Mucosa of descending colon (tissue), 3 donors: Measurements from ENCODE around the gene C17orf107. TPM values are rescaled to one million over a fixed set of nuclear protein-coding genes. Genes with fewer than 3 reads are reported as not detected.
"Not testable (repeated sequence)": the region's sequence is repeated elsewhere in the genome, so short reads cannot be mapped to it uniquely, and the experiment has no call there.

Source experiments
- ATAC-seq: fragments of 200-7000 bp; cut with Tn5 transposase; one replicate; pipeline ENCODE4 v1.9.1; 2020; ENCODE audit warnings: mild to moderate bottlenecking, moderate library complexity
- DNase-seq, 3 donors: peaks; one replicate each; pipeline ENCODE4 v3.0.0-alpha.2; 2020
- H3K36me3 ChIP-seq: fragments of 200-600 bp; one replicate; pipeline ENCODE4 v1.8.0; 2021; ENCODE audit warnings: low read depth, mild to moderate bottlenecking
- H3K4me1 ChIP-seq: fragments of 200-600 bp; one replicate; pipeline ENCODE4 v1.8.0; 2021; ENCODE audit warnings: low read depth, mild to moderate bottlenecking
- H3K4me3 ChIP-seq: fragments of 200-600 bp; one replicate; pipeline ENCODE4 v1.8.0; 2021; ENCODE audit warnings: mild to moderate bottlenecking
- H3K9me3 ChIP-seq: fragments of 200-600 bp; one replicate; pipeline ENCODE4 v1.8.0; 2021; ENCODE audit warnings: mild to moderate bottlenecking
- intact Hi-C, 2 donors: fragments of 100-400 bp; cut with DNase I in 1 of 2; cut with micrococcal nuclease in 1 of 2; formaldehyde crosslinking; loops; one replicate each; pipeline versions ENCODE4 v1.11.0 to v1.11.1; 2022; cut with DNase I, micrococcal nuclease
- total RNA-seq, 3 donors: library from RNA; stranded (reverse); fragmentation: NEBNext Ultra II Directional in 2 of 3; extraction: Animal tissue kit (Norgen Biotek cat#: 25700) in 2 of 3; gene quantifications; one replicate each; pipeline versions ENCODE4 v1.2.1 to v1.2.4, GENCODE V29; 2021 to 2023
- TF ChIP-seq, protein P1 (sequence below): fragments of 200-600 bp; IDR thresholded peaks from one replicate; pipeline ENCODE4 v1.8.0; 2022; ENCODE audit warnings: antibody characterized with exemption, mild to moderate bottlenecking
- donor health status: DM: no; HTN: no; CAD: no; lungs with moderate emphysema.
- donor health status: DM: no; HTN: no; CAD: no.
- donor health status: DM: no; HTN: yes; CAD: no.

The C17orf107 gene
- total RNA-seq, 3 donors from 2014 or later = 0.52 to 2.6 (median 0.80) TPM

DNA sequence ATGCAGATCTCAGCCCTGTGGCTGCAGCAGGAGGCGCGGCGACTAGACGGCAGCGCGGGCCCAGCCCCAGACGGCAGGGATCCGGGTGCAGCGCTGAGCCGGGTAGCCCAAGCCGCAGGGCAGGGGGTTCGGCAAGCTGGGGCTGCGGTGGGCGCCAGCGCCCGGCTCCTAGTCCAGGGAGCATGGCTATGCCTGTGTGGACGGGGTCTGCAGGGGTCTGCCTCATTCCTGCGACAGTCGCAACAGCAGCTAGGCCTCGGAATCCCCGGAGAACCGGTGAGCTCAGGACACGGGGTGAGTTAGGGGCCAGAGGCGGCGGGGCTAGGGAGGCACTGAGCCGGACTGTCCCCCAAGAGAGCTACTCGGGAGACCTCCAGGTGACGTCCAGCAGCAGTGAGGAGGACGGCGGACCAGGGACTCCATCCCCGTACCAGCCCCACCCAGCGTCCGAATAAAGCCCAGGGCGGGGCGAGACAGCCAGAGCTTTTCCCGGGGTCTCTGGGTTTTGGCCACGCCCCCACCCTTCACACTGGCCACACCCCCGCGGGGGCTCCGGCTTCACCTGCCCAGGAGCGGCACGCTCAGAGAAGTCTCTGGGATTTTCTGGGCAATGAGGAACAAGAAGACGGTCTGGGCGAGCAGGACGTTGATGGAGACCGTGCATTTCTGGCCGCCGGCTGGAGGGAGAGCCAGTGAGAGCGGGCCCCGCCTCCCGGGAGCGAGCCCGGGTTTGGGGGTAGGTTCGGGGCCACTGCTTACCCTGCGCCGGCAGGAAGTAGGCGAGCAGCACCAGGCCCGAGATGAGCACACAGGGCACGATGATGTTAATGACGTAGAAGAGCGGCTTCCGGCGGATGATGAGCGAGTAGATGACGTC is 1.1 kb downstream of the C17orf107 start:
- H3K4me1 ChIP-seq = peaks cover 40% of the 10 kb centered on the region
- no peaks in the 10 kb centered on the region for H3K36me3 ChIP-seq
- H3K4me3 ChIP-seq = no peak overlapping the region
- no peaks in the 10 kb centered on the region for H3K9me3 ChIP-seq
- intact Hi-C loops = no loop called here
- peak; percentile 11 for ATAC-seq
- DNase-seq = peak; percentile 21 to 82 (median 67)
- TF ChIP-seq, protein P1, sequence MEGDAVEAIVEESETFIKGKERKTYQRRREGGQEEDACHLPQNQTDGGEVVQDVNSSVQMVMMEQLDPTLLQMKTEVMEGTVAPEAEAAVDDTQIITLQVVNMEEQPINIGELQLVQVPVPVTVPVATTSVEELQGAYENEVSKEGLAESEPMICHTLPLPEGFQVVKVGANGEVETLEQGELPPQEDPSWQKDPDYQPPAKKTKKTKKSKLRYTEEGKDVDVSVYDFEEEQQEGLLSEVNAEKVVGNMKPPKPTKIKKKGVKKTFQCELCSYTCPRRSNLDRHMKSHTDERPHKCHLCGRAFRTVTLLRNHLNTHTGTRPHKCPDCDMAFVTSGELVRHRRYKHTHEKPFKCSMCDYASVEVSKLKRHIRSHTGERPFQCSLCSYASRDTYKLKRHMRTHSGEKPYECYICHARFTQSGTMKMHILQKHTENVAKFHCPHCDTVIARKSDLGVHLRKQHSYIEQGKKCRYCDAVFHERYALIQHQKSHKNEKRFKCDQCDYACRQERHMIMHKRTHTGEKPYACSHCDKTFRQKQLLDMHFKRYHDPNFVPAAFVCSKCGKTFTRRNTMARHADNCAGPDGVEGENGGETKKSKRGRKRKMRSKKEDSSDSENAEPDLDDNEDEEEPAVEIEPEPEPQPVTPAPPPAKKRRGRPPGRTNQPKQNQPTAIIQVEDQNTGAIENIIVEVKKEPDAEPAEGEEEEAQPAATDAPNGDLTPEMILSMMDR = no peak

DNA sequence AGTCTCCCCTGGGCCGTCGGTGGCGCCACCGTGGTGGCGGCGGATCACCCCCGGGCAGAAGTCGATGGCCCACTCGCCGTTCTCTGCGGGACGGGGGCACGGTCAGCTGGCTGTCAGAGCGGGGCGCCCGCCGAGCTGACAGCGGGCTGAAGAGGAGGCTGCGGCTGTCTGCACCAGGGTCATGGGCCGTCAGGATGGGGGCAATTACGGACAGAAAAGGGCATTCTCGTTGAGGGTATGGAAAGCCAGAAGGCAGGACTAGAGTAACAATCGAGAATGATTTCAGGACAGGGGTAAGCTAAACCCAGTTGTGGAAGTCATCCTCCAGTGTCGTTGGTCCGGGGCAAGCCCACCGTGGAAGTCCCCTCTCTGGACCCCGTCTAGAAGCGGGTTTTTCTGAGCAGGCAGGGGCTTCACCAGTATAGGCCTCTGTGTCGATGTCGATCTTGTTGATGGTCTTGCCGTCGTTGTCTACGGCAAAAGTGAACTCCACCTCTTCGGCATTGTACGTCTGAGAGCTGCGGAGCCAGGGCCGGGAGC is 1.8 kb downstream of the C17orf107 start:
- intact Hi-C loops = no loop called here
- no peaks in the 10 kb centered on the region for H3K36me3 ChIP-seq
- TF ChIP-seq, protein P1 = no peak
- ATAC-seq = no peak
- DNase-seq = no peak
- peaks cover 40% of the 10 kb centered on the region for H3K4me1 ChIP-seq
- no peaks in the 10 kb centered on the region for H3K9me3 ChIP-seq
- no peak overlapping the region for H3K4me3 ChIP-seq

DNA sequence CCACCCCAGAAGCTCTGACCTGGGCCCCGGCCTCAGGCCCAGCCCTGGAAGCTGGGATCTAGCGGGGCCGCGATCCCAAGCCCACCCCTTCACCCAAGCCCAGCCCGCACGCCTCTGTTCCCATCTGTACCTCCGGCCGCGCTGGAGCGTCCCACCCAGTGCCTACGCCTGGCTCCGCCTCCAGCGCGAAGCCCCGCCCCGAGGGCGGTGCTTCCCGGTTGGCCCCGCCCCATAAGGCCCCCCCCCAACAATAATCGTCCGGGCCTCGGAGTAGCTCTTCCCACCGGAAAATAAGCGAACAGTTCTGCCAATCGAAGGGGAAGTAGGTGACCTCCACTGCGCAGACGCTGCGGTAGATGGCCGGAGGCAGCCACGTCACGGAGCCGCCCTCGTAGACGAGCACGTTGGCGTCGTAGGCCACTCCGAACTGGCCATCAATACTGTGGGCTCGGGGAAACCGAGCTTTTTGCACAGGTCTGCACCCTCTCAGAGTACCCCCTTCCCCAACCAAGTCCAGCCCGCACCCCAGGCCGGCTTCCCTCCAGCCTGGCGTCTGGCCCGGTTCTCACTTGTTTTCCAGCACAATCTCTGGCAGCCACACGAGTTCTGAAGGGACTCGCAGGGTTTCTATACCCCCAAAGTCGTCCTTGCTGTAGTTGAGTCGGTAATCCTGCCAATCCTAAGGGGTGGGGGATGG is 2.5 kb downstream of the C17orf107 start:
- no peaks in the 10 kb centered on the region for H3K9me3 ChIP-seq
- TF ChIP-seq, protein P1 = no peak
- H3K36me3 ChIP-seq = no peaks in the 10 kb centered on the region
- no peak overlapping the region for H3K4me3 ChIP-seq
- intact Hi-C loops = no loop called here
- DNase-seq (peak; percentile 25 to 83 (median 75)), ATAC-seq (peak; percentile 24)
- H3K4me1 ChIP-seq = peaks cover 40% of the 10 kb centered on the region

DNA sequence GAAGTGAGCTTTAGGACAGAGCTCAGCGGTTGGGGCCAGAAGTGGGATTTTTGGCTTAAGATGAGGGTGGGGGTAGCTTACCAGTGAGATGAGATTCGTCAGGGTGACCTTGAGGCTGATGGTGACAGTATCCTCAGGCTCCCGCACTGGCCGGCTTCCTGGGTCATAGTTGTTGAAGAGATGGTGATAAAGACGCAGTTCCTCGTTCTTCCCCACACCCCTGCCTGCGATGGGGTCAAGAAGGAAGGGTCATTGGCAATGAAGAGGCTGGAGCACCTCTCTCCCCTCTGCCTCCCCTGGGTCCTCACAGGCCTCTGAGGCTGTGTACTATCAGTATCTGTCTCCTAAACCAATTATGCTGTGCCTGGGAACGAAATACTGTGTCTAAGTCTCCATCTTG is 3.2 kb downstream of the C17orf107 start:
- H3K4me3 ChIP-seq = no peak overlapping the region
- TF ChIP-seq, protein P1 = no peak
- ATAC-seq (no peak), DNase-seq (peak in 2 of 3 donors; percentile 27 to 44)
- no peaks in the 10 kb centered on the region for H3K9me3 ChIP-seq
- H3K36me3 ChIP-seq = no peaks in the 10 kb centered on the region
- H3K4me1 ChIP-seq = peaks cover 40% of the 10 kb centered on the region
- intact Hi-C loops = no loop called here

DNA sequence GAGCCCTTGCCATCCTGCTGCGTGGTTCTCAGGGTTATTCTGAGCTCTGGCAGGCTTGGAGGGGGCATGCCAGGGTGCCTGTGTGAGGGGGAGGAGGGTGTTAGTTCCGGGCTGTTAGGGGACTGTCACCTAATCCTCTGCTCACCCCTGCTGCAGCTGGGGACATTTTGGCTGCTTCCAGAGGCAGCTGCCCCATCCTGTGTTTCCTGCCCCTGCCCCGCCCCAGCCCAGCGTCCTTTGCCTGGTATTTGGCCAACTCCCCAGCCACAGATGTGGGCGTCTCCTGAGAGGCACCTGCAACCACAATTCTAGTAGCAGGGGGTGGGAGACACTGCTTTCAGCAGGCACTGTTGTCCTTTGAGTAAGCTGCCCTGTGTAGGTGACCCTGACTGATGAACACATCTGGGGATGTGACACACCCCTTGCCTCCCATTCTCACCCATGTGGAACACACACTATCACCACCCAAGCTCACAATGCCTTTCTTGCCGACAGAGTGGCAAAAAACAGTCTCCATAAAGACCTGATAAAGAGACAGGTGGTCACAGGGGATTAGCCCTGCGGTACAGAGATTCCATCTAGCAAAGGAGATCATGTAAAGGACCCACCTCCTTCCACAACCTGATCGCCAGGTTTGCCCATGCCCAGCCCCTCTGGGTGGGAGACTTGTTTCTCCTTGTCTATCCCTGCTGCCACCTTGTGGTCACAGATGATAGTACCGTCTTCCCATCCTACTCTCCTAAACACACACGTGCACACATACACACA is 3.9 kb downstream of the C17orf107 start, which contains the start of gene CHRNE:
Gene CHRNE, minus strand, starts transcription at position 48 of the 768 bp plus-strand sequence. Its CDS starts 35 bp downstream, at position 13.
- intact Hi-C loops = no loop called here
- peak; percentile 74 to 95 (median 79) for DNase-seq
- peaks cover 40% of the 10 kb centered on the region for H3K4me1 ChIP-seq
- H3K9me3 ChIP-seq = no peaks in the 10 kb centered on the region
- H3K4me3 ChIP-seq = no peak within 1 kb of the TSS
- peak; percentile 68 for ATAC-seq
- TF ChIP-seq, protein P1 = peak; percentile 63
- H3K36me3 ChIP-seq = no peaks in the 10 kb centered on the region

DNA sequence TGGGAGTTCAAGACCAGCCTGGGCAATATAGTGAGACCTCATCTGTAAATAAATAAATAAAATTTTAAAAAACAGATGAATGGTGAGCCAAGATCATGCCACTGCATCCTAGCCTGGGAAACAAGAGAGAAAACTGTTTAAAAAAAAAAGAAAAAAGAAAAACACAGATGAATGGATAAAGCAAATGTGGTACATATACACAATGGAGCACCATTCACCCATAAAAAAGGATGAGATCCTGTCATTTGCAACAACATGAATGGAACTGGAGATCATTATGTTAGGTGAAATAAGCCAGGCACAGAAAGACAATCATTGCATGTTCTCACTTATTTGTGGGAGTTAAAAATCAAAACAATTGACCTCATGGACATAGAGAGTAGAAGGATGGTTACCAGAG is 7.3 kb downstream of the C17orf107 start:
- H3K9me3 ChIP-seq, H3K36me3 ChIP-seq, ATAC-seq, intact Hi-C loops, H3K4me3 ChIP-seq, DNase-seq: not testable (repeated sequence)
- H3K4me1 ChIP-seq = peaks cover 23% of the 10 kb centered on the region
